ENCODE data around the gene GDPD3. TPM values are rescaled to one million over a fixed set of nuclear protein-coding genes. Genes with fewer than 3 reads are reported as not detected.

Gene GDPD3
- total RNA-seq, 2 experiments from 2014 or later = 5.2 to 6.4 TPM

DNA sequence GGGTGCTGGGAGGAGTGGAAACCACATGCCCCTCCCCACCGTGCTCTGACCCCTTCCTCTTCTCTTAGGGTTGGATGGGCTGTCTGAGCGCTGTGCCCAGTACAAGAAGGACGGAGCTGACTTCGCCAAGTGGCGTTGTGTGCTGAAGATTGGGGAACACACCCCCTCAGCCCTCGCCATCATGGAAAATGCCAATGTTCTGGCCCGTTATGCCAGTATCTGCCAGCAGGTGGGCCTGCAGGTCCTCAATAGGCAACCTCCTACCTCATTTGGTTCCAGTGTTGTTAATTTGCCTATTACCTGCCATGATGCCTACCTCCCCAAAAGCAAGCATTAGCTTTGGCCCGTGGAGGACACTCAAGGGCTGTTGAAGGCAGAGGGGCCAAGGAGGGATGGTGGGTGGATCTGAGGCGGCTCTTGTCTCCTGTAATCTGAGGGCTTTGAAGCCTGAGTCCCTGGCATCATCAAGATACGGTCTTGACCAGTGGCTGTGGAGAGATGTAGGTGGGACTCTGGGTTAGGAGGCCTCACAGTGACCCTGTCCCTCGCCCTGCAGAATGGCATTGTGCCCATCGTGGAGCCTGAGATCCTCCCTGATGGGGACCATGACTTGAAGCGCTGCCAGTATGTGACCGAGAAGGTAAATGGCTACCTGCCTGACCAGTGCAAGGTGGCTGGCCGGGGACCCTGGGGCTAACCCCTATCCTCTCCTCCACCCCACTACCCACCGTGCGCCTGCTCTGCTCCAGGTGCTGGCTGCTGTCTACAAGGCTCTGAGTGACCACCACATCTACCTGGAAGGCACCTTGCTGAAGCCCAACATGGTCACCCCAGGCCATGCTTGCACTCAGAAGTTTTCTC, 44.4 kb downstream of the GDPD3 start:
- CTCF ChIA-PET = interaction anchor here (1.1 to 5.0 kb wide), 3 partner anchors 13 to 116 kb away, joined by 3 to 26 read pairs (median 4); partner anchors contain the start of gene TBX6
- Histone ChIP-seq H3K9me3 (ENCODE audit: control insufficient read depth in 1 of 2, insufficient read depth in 1 of 2, low read length in 2 of 2) (peaks cover 0 to 4% of the 10 kb centered on the region in 2 experiments), H3K36me3 (ENCODE audit: insufficient read depth, low read length) (peaks cover 59% of the 10 kb centered on the region), H3K27me3 (ENCODE audit: control insufficient read depth in 1 of 2, insufficient read depth in 2 of 2, low read length in 2 of 2) (no peaks in the 10 kb centered on the region), H3K4me3 (ENCODE audit: low read length) (no peak overlapping the region), H3K4me1 (ENCODE audit: insufficient read depth, low read length) (peaks cover 55% of the 10 kb centered on the region), H3K27ac (ENCODE audit: low read depth in 1 of 2, low read length in 2 of 2) (peak overlapping the region in 1 of 2 donors; percentile 36)
- Mint-ChIP-seq H3K4me3 (peak overlapping the region; percentile 92), H3K9me3 (no peaks in the 10 kb centered on the region), H3K4me1 (ENCODE audit: low read depth) (peaks cover 37% of the 10 kb centered on the region), H3K27me3 (no peaks in the 10 kb centered on the region), H3K27ac (peak overlapping the region; percentile 89), H3K36me3 (ENCODE audit: low read depth) (peaks cover 78% of the 10 kb centered on the region)
- TF ChIP-seq, protein P1, sequence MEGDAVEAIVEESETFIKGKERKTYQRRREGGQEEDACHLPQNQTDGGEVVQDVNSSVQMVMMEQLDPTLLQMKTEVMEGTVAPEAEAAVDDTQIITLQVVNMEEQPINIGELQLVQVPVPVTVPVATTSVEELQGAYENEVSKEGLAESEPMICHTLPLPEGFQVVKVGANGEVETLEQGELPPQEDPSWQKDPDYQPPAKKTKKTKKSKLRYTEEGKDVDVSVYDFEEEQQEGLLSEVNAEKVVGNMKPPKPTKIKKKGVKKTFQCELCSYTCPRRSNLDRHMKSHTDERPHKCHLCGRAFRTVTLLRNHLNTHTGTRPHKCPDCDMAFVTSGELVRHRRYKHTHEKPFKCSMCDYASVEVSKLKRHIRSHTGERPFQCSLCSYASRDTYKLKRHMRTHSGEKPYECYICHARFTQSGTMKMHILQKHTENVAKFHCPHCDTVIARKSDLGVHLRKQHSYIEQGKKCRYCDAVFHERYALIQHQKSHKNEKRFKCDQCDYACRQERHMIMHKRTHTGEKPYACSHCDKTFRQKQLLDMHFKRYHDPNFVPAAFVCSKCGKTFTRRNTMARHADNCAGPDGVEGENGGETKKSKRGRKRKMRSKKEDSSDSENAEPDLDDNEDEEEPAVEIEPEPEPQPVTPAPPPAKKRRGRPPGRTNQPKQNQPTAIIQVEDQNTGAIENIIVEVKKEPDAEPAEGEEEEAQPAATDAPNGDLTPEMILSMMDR (IDR thresholded peaks at IDR 0.05) = peak; percentile 37
- POLR2A ChIA-PET = interaction anchor here (5.3 to 7.2 kb wide), 2 partner anchors 7 to 23 kb away, joined by 73 to 118 read pairs; partner anchors contain the start of genes PPP4C and TBX6
- DNase-seq = peak in 13 of 14 experiments; percentile 38 to 82 (median 60)
- intact Hi-C loops (cut with DNase I, micrococcal nuclease) = loop anchor here (5.0 to 10.0 kb wide), 5 partner anchors 46 to 566 kb away; partner anchors contain the start of genes GDPD3 (in 1 of the 2), MAZ (in 1 of the 2) and ZNF771 (in 1 of the 2)
- peak; percentile 16 for ATAC-seq (ENCODE audit: poor library complexity)

GRCh38 chr16:30068333-30068732, 45.0 kb downstream of the GDPD3 start:
- Mint-ChIP-seq H3K27ac (peak overlapping the region; percentile 89), H3K4me1 (ENCODE audit: low read depth) (peaks cover 43% of the 10 kb centered on the region), H3K9me3 (no peaks in the 10 kb centered on the region), H3K27me3 (no peaks in the 10 kb centered on the region), H3K36me3 (ENCODE audit: low read depth) (peaks cover 80% of the 10 kb centered on the region), H3K4me3 (peak overlapping the region; percentile 92)
- Histone ChIP-seq H3K27me3 (ENCODE audit: control insufficient read depth in 1 of 2, insufficient read depth in 2 of 2, low read length in 2 of 2) (no peaks in the 10 kb centered on the region), H3K9me3 (ENCODE audit: control insufficient read depth in 1 of 2, insufficient read depth in 1 of 2, low read length in 2 of 2) (peaks cover 0 to 4% of the 10 kb centered on the region in 2 experiments), H3K36me3 (ENCODE audit: insufficient read depth, low read length) (peaks cover 59% of the 10 kb centered on the region), H3K4me3 (ENCODE audit: low read length) (no peak overlapping the region), H3K27ac (ENCODE audit: low read depth in 1 of 2, low read length in 2 of 2) (peak overlapping the region in 1 of 2 donors; percentile 36), H3K4me1 (ENCODE audit: insufficient read depth, low read length) (peaks cover 62% of the 10 kb centered on the region)
- intact Hi-C loops (cut with DNase I, micrococcal nuclease) = loop anchor here (5.0 to 10.0 kb wide), 5 partner anchors 46 to 566 kb away; partner anchors contain the start of genes GDPD3 (in 1 of the 2), MAZ (in 1 of the 2) and ZNF771 (in 1 of the 2)
- no peak for ATAC-seq (ENCODE audit: poor library complexity)
- ChIA-PET POLR2A (interaction anchor here (5.3 to 7.2 kb wide), 2 partner anchors 8 to 23 kb away, joined by 73 to 118 read pairs; partner anchors contain the start of genes PPP4C and TBX6), CTCF (interaction anchor here (1.1 to 5.0 kb wide), 3 partner anchors 13 to 117 kb away, joined by 3 to 26 read pairs (median 4); partner anchors contain the start of gene TBX6)
- no peak for DNase-seq
- TF ChIP-seq, protein P1 (IDR thresholded peaks at IDR 0.05) = no peak

DNA sequence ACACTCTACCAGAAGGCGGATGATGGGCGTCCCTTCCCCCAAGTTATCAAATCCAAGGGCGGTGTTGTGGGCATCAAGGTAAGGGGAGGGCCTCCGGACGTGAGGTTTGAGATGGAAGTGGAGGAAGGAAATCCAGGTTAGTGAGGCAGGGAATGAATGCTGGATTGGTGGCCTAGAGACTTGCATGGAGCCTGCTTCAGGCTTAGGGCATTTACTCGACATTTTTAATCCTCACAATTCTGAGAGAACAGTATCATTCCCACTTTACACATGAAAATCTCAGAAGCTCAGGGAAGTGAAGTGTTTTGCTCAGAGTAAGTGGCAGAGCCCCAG, 45.8 kb downstream of the GDPD3 start:
- CTCF ChIA-PET = interaction anchor here (5.0 kb wide), 1 partner anchor 25 kb away, joined by 26 read pairs; the partner anchor contains the start of gene TBX6
- Histone ChIP-seq H3K36me3 (ENCODE audit: insufficient read depth, low read length) (peaks cover 54% of the 10 kb centered on the region), H3K27ac (ENCODE audit: low read depth in 1 of 2, low read length in 2 of 2) (peak overlapping the region in 1 of 2 donors; percentile 92), H3K4me1 (ENCODE audit: insufficient read depth, low read length) (peaks cover 64% of the 10 kb centered on the region), H3K9me3 (ENCODE audit: control insufficient read depth in 1 of 2, insufficient read depth in 1 of 2, low read length in 2 of 2) (peaks cover 0 to 4% of the 10 kb centered on the region in 2 experiments), H3K27me3 (ENCODE audit: control insufficient read depth in 1 of 2, insufficient read depth in 2 of 2, low read length in 2 of 2) (no peaks in the 10 kb centered on the region), H3K4me3 (ENCODE audit: low read length) (peak overlapping the region; percentile 100)
- H3K9me3 Mint-ChIP-seq = no peaks in the 10 kb centered on the region
- TF ChIP-seq, protein P1 (IDR thresholded peaks at IDR 0.05) = no peak
- H3K4me3 Mint-ChIP-seq = peak overlapping the region; percentile 73
- no peaks in the 10 kb centered on the region for H3K27me3 Mint-ChIP-seq
- ATAC-seq (ENCODE audit: poor library complexity) (no peak), DNase-seq (no peak)
- POLR2A ChIA-PET = interaction anchor here (1.5 to 7.2 kb wide), 5 partner anchors 9 to 303 kb away, joined by 3 to 118 read pairs (median 73); partner anchors contain the start of genes CORO1A, PPP4C, TBC1D10B and TBX6
- peaks cover 43% of the 10 kb centered on the region for H3K4me1 Mint-ChIP-seq (ENCODE audit: low read depth)
- H3K36me3 Mint-ChIP-seq (ENCODE audit: low read depth) = peaks cover 80% of the 10 kb centered on the region
- H3K27ac Mint-ChIP-seq = peak overlapping the region; percentile 96
- intact Hi-C loops (cut with DNase I, micrococcal nuclease) = loop anchor here (5.0 to 10.0 kb wide), 5 partner anchors 47 to 567 kb away; partner anchors contain the start of genes GDPD3 (in 1 of the 2), MAZ (in 1 of the 2) and ZNF771 (in 1 of the 2)

Data from CD4-positive, alpha-beta T cell (primary cell).